GM12873 (cell line): ENCODE measurements around the gene SH3PXD2A.
A peak's percentile ranks its signal among the peaks of the same experiment; 100 is the strongest.

Source experiments
- TF ChIP-seq, protein P1 (sequence below): IDR thresholded peaks from 2 replicates; pipeline ENCODE4 v1.5.1; 2012; ENCODE audit warnings: low read depth, mild to moderate bottlenecking, moderate library complexity, low read length, control low read depth; ENCODE audit not compliant: insufficient read depth; ENCODE audit errors: missing control alignments

Gene SH3PXD2A

DNA sequence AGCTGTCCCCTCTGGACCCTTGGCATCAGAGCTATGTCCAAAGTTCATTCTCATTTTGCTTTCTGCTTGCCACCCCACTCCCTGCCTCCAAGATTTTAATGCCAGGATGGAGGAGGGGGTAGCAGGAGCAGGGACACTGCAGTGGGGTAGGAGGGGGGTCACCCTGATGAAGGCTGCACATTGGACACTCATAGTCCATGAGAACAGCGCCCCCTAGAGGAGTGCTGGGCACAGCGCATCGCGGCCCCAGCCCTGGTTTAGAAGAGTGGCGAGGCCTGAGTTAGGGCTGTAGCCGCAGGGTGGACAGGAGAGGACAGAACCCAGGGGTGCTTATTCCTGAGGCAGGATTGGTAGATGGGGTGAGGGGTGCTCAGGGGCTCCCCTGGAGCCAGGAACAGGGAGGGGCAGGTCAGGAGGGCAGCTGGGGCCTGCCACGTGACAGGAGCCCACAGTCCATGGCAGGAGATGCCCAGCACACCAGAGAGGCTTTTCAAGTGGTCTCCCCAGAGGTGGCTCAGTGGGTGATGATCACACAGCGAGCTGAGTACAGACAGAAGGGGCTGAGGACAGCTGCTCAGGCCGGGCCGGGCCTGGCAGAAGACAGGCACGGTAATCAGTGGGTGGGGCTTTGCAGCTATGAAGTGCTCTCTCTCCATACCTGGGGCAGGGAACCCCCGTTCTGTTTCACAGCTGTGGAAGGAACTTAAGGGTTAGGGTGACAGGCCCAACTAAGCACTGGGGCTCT is 290.4 kb downstream of the SH3PXD2A start:
- TF ChIP-seq, protein P1, sequence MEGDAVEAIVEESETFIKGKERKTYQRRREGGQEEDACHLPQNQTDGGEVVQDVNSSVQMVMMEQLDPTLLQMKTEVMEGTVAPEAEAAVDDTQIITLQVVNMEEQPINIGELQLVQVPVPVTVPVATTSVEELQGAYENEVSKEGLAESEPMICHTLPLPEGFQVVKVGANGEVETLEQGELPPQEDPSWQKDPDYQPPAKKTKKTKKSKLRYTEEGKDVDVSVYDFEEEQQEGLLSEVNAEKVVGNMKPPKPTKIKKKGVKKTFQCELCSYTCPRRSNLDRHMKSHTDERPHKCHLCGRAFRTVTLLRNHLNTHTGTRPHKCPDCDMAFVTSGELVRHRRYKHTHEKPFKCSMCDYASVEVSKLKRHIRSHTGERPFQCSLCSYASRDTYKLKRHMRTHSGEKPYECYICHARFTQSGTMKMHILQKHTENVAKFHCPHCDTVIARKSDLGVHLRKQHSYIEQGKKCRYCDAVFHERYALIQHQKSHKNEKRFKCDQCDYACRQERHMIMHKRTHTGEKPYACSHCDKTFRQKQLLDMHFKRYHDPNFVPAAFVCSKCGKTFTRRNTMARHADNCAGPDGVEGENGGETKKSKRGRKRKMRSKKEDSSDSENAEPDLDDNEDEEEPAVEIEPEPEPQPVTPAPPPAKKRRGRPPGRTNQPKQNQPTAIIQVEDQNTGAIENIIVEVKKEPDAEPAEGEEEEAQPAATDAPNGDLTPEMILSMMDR, result peak; percentile 86

DNA sequence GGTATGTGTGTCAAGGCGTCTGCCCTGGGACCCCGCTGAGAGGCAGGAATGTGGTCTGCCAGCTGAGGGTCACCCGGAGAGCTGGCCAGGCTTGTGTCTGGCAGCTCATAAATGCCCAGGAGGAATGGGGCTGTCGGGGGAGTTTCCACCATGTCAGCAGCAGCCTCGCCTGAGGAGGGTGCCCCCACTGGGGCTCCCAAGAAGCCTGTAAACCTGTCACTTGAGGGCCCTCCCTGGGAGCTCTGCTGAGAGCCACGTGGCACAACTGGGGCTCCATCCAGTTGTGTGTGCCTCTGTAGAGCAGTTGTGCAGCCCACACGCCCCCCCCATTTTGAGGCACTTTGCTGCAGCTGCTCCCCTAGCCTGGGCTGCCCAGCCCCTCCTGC is 291.3 kb downstream of the SH3PXD2A start:
- TF ChIP-seq, protein P1, result no peak

DNA sequence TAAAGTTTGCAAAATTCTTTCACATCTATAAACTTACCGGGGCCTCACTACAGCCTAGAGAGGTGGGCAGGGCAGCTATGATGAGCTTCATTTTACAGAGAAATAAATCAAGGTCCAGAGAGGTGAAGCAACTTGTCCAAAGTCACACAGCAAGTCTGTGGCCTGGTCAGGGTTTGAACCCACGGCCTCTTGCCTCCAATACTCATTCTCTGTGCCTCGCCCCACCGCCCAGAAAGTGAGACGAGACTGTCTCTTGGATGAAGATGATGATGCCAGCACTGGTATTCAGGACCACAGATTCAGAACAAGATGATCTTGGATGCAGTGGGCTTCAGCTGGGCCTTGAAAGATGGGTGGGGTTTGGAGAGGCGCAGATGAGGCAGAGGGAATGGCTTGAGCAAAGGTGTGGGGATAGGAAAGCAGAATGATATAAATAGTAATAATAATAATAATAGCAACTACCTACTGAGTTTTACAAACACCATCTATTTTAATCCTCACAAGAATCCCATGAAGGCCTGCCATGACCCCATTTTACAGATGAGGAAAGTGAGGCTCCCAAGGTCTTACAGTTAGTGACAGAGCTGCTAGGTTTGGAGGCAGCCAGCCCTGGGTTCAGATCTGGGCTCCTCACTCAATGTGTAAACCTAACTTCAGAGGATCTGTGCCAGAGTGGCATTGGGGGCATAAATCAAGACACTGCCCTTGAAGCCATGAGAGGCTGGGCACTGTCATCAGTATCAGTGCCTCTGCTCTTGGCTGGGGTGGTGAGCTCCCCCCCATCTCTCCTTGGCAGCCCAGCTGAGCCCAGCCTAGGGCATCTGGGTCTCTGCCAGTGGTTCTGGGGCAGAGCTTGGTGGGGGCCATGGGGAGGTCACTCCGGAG is 291.9 kb downstream of the SH3PXD2A start:
- TF ChIP-seq, protein P1, result no peak

DNA sequence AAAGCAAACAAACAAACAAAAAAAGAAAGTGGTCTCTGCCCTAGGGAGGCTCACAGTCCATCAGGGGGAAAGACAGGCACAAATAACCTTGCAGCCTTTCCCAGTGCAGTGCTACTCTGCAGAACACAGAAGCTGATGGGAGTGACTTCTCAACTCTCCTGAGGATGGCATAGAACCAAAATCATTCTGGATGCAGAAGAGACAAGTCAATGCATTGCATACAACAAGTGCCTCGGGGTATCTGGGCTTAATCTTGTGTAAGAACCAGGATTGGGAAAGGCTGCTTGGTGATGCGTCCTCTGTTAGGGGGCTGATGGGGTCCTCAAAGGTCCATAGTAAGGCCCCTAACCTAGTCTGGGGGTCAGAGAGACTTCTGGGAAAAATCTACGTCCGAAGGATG is 293.0 kb downstream of the SH3PXD2A start:
- TF ChIP-seq, protein P1, result no peak

DNA sequence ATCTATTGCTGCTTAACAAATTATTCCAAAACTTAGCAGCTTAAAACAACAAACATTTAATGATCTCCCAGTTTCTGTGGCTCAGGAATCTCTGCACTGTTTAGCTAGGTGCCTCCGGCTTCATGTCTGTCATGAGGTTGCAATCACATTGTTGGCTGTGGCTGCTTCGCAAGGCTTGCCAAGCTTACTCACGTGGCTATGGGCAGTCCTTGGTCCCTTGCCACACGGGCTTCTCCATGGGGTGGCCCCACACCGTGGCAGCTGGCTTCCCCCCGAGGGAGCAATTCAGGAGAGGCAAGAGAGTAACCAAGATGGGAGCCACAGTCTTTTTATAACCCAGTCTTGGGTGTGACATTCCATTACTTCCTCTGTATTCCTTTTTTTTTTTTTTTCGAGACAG is 294.5 kb downstream of the SH3PXD2A start:
- TF ChIP-seq, protein P1, result no peak

DNA sequence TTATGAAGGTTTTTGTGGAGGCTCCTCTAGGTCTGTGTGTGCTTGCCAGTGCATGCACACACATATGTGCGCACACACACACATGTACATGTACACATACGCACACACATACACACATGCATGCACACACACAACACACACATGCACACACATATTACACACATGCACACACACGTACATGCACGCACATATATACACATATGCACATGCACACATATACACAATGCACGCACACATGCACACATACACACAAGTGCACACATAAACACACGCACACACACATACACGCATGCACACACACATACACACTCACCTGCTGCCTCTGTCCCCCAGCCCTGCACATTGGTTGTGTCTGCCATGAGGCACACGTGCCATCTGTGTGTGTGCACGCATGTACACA is 295.6 kb downstream of the SH3PXD2A start:
- TF ChIP-seq, protein P1, result no peak

DNA sequence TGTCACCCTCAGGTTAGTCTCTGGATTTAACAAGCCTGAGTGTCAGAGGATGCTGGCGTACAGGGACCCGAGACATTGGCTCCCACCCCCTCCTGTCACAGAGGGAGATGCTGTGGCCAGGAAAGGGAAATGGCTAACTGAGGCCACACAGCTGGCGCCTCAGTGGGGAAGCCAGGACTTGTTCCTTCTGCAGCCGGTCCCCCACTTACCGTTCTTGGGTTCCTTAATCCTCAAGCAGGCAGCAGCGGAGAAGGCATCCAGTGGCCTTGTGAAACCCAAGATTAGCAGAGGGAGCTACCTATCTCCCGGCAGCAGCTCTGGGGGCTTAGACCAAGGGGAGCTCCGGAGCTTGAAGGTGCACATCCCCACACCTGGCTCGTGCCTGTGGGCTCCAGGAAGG is 296.5 kb downstream of the SH3PXD2A start:
- TF ChIP-seq, protein P1, result no peak
